ENCODE measurements around the gene C14orf180.

DNA sequence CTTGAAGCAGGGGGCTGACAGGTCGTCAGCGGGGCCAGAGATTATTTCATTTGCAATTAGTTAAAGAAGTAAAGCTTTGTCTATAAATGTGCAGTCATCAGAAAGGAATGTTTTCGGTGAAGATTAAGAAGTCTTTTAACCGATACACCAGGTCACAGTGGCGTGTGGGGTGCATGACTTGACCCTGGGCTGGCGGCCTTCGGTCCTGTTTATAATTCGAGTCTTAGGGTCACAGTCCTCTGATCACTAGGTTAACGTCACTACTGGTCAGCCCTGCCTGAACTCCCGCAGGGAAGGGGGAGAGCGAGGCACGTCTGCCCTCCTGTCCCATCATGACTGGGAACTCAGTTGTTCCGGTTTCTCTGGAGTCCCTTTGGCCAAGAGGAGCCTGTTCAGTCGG is 5.0 kb upstream of the C14orf180 start:
- no peak for TF ChIP-seq CTCF (conservative IDR thresholded peaks at IDR 0.05; ENCODE audit: low read depth, low read length)
- no peak for TF ChIP-seq EZH2phosphoT487 (IDR thresholded peaks at IDR 0.05; ENCODE audit: borderline replicate concordance, low read length)
